ENCODE results near the gene ITPKB.
"Not testable (repeated sequence)": the region's sequence is repeated elsewhere in the genome, so short reads cannot be mapped to it uniquely, and the experiment has no call there.

DNA sequence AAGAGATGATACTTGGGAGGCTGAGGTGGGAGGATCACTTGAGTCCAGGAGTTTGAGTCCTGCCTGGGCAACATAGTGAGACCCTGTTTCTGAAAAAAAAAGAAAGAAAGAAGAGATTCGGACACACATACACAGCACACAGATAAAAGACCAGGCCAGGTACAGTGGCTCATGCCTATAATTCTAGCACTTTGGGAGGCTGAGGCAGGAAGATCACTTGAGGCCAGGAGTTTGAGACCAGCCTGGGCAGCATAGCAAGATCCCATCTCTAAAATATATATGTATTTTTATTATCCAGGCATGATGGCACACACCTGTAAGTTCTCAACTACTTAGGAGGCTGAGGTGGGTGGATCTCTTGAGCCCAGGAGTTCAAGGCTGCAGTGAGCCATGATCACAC lies 121.4 kb downstream of the ITPKB start:
- not testable (repeated sequence) for TF ChIP-seq EZH2phosphoT487 (IDR thresholded peaks at IDR 0.05; ENCODE audit: low read length); EZH2 (optimal IDR thresholded peaks at IDR 0.05; ENCODE audit: low read depth, low read length)

All from MM.1S (cell line).